B cell (primary cell): Measurements from ENCODE around the gene PPP1R15A. TPM values are rescaled to one million over a fixed set of nuclear protein-coding genes. Genes with fewer than 3 reads are reported as not detected.
"Not testable (repeated sequence)": the region's sequence is repeated elsewhere in the genome, so short reads cannot be mapped to it uniquely, and the experiment has no call there.

Source experiments
- ATAC-seq: fragments of 200-7000 bp; cut with Tn5 transposase; one replicate; pipeline ENCODE4 v1.10.0; 2021; ENCODE audit warnings: low read depth, mild to moderate bottlenecking, moderate number of reproducible peaks, moderate library complexity
- CTCF ChIA-PET: fragments of 350-600 bp; sonication (Branson Sonifier 250); formaldehyde crosslinking; loops from one replicate; lab custom pipeline; 2021; ENCODE audit warnings: antibody characterized with exemption, inconsistent platforms; lab: Charles Lee
- POLR2A ChIA-PET: fragments of 350-600 bp; sonication (Branson Sonifier 250); formaldehyde crosslinking; loops from one replicate; lab custom pipeline; 2021; ENCODE audit warnings: antibody characterized with exemption; lab: Charles Lee
- DNase-seq: peaks from one replicate; pipeline ENCODE4 v3.0.0; 2013
- H2AFZ ChIP-seq: 2 replicates; pipeline ENCODE4 v1.6.1; 2012; ENCODE audit warnings: mild to moderate bottlenecking, low read depth, low read length; ENCODE audit not compliant: insufficient read depth, poor library complexity, severe bottlenecking
- H3K27ac ChIP-seq, 2 donors: 1 replicate in 1 of 2; 2 replicates in 1 of 2; pipeline ENCODE4 v1.5.1; 2012 to 2013; ENCODE audit warnings: low read length in 2 of 2, mild to moderate bottlenecking in 2 of 2, moderate library complexity in 1 of 2
- H3K27me3 ChIP-seq, 4 experiments: fragments of 200-600 bp in 1 of 4; sonication (generic) in 1 of 4; replicated peaks in 1 of 4; 1 replicate in 2 of 4; 2 replicates in 2 of 4; pipeline versions ENCODE4 v1.6.1 to v1.7.0; 2013 to 2016; ENCODE audit warnings: low read length in 3 of 4, mild to moderate bottlenecking in 2 of 4, mixed read lengths in 1 of 4, moderate library complexity in 1 of 4; ENCODE audit not compliant: insufficient read depth in 4 of 4, control insufficient read depth in 3 of 4; ENCODE audit errors: control extremely low read depth in 1 of 4
- H3K36me3 ChIP-seq, 2 experiments: replicated peaks in 1 of 2; 1 replicate in 1 of 2; 2 replicates in 1 of 2; pipeline versions ENCODE4 v1.6.1 to v1.7.1; 2013; ENCODE audit warnings: low read length in 1 of 2; ENCODE audit not compliant: insufficient read depth in 2 of 2, control insufficient read depth in 1 of 2; ENCODE audit errors: control extremely low read depth in 1 of 2, extremely low read depth in 1 of 2
- H3K4me1 ChIP-seq, 2 donors: fragments of 200-600 bp in 1 of 2; sonication (generic) in 1 of 2; 1 replicate in 1 of 2; 2 replicates in 1 of 2; pipeline versions ENCODE4 v1.5.1 to v1.6.1; 2013 to 2017; ENCODE audit warnings: low read length in 2 of 2; ENCODE audit not compliant: control insufficient read depth in 2 of 2, insufficient read depth in 2 of 2
- H3K4me2 ChIP-seq: replicated peaks from 2 replicates; pipeline ENCODE3; 2012; ENCODE audit warnings: mild to moderate bottlenecking, low read depth, low read length; ENCODE audit not compliant: poor library complexity, severe bottlenecking
- H3K4me3 ChIP-seq, 5 experiments: fragments of 200-600 bp in 1 of 5; sonication (generic) in 1 of 5; 1 replicate in 3 of 5; 2 replicates in 2 of 5; pipeline versions ENCODE4 v1.5.1 to v1.7.0; 2011 to 2016; ENCODE audit warnings: low read length in 4 of 5, mild to moderate bottlenecking in 4 of 5, low read depth in 2 of 5, control low read depth in 1 of 5, moderate library complexity in 1 of 5; ENCODE audit not compliant: insufficient read depth in 1 of 5; ENCODE audit errors: control extremely low read depth in 1 of 5, extremely low read depth in 1 of 5
- H3K79me2 ChIP-seq: fragments of 200-600 bp; sonication (generic); one replicate; pipeline ENCODE4 v1.6.0; 2016; ENCODE audit warnings: low read length; ENCODE audit not compliant: control insufficient read depth, insufficient read depth
- H3K9ac ChIP-seq: fragments of 200-600 bp; sonication (generic); 2 replicates; pipeline ENCODE4 v1.6.1; 2017; ENCODE audit warnings: mild to moderate bottlenecking, low read length, moderate library complexity
- H3K9me3 ChIP-seq, 3 donors: one replicate each; pipeline versions ENCODE4 v1.6.1 to v1.7.1; 2013; ENCODE audit warnings: low read length in 2 of 3; ENCODE audit not compliant: control insufficient read depth in 2 of 3, insufficient read depth in 1 of 3; ENCODE audit errors: control extremely low read depth in 1 of 3
- H4K20me1 ChIP-seq: 2 replicates; pipeline ENCODE4 v1.6.0; 2012; ENCODE audit warnings: mild to moderate bottlenecking, low read length; ENCODE audit not compliant: insufficient read depth, control insufficient read depth, poor library complexity, severe bottlenecking
- H3K27ac Mint-ChIP-seq: one replicate; pipeline ENCODE4 v1.8.0; 2021; ENCODE audit warnings: mixed read lengths
- H3K27me3 Mint-ChIP-seq: one replicate; pipeline ENCODE4 v1.8.0; 2021; ENCODE audit warnings: mixed read lengths
- H3K4me1 Mint-ChIP-seq: one replicate; pipeline ENCODE4 v1.8.0; 2021; ENCODE audit warnings: mixed read lengths
- H3K4me3 Mint-ChIP-seq: one replicate; pipeline ENCODE4 v1.8.0; 2021; ENCODE audit warnings: mixed read lengths
- H3K9me3 Mint-ChIP-seq: one replicate; pipeline ENCODE4 v1.8.0; 2022; ENCODE audit warnings: mixed read lengths; ENCODE audit not compliant: insufficient read depth
- CTCF ChIP-seq: fragments of 200-600 bp; IDR thresholded peaks from one replicate; pipeline ENCODE4 v1.8.0; 2022; ENCODE audit warnings: antibody characterized with exemption, mild to moderate bottlenecking
- EZH2 ChIP-seq: IDR thresholded peaks from 2 replicates; pipeline ENCODE4 v1.6.1; 2012; ENCODE audit warnings: borderline replicate concordance, low read depth, mild to moderate bottlenecking, moderate library complexity, low read length; ENCODE audit not compliant: insufficient read depth, poor library complexity, severe bottlenecking
- WGBS: methylation state at CpG from one replicate; pipeline ENCODE4 v1.1.5; 2013; ENCODE audit warnings: missing lambda C conversion rate; ENCODE audit not compliant: insufficient coverage; 5-methylcytosine and 5-hydroxymethylcytosine counted together
- intact Hi-C: fragments of 100-400 bp; cut with micrococcal nuclease; formaldehyde crosslinking; loops from one replicate; pipeline ENCODE4 v1.10.0; 2022
- polyA plus RNA-seq: library from polyadenylated mRNA; depleted of rRNA; stranded (reverse); fragments of >200 nt; gene quantifications from 2 replicates; pipeline ENCODE4 v1.2.3, GENCODE V29; 2012
- total RNA-seq, 2 donors: library from RNA; stranded (reverse); fragments of 120-200 nt in 1 of 2; gene quantifications; 1 replicate in 1 of 2; 2 replicates in 1 of 2; pipeline versions ENCODE4 v1.2.3 to v1.2.4, GENCODE V29; 2013 to 2022

Gene PPP1R15A
- total and polyA plus RNA-seq, 2 donors (not counting 1 experiment from before 2014, with no cell fraction given), result 122 to 1,029 TPM

GRCh38 chr19:48896191-48896720 is 24.0 kb downstream of the PPP1R15A start:
- Histone ChIP-seq H3K4me2 (peak overlapping the region; percentile 67), H3K79me2 (peaks cover 16% of the 10 kb centered on the region), H2AFZ (peak overlapping the region; percentile 68), H3K36me3 (no peaks in the 10 kb centered on the region), H3K4me1 (peaks cover 15 to 28% of the 10 kb centered on the region in 2 donors), H3K27me3 (peaks cover 0 to 30% (median 10%) of the 10 kb centered on the region in 4 experiments), H3K9ac (peak overlapping the region; percentile 11), H4K20me1 (no peaks in the 10 kb centered on the region), H3K9me3 (peaks cover 0 to 7% (median 0%) of the 10 kb centered on the region in 3 donors), H3K27ac (no peak overlapping the region), H3K4me3 (peak overlapping the region in 3 of 5 experiments; percentile 11 to 46 (median 19))
- peak; percentile 44 for ATAC-seq
- no peaks in the 10 kb centered on the region for H3K9me3 Mint-ChIP-seq
- H3K27ac Mint-ChIP-seq, result peak overlapping the region; percentile 32
- TF ChIP-seq EZH2, result no peak
- TF ChIP-seq CTCF, result no peak
- WGBS, result 16% methylated on average over 22 of the region's 25 CpGs
- H3K4me1 Mint-ChIP-seq, result peaks cover 32% of the 10 kb centered on the region
- peaks cover 22% of the 10 kb centered on the region for H3K27me3 Mint-ChIP-seq
- intact Hi-C loops, result no loop called here
- H3K4me3 Mint-ChIP-seq, result peak overlapping the region; percentile 45
- DNase-seq, result peak; percentile 56
- ChIA-PET CTCF (interaction anchor here (1.0 kb wide), 1 partner anchor 54 kb away, joined by 5 read pairs; no protein-coding TSS in a partner anchor), POLR2A (interaction anchor here (0.6 to 1.7 kb wide), 6 partner anchors 15 to 254 kb away, joined by 3 to 8 read pairs (median 4); partner anchors contain the start of gene RUVBL2)

DNA sequence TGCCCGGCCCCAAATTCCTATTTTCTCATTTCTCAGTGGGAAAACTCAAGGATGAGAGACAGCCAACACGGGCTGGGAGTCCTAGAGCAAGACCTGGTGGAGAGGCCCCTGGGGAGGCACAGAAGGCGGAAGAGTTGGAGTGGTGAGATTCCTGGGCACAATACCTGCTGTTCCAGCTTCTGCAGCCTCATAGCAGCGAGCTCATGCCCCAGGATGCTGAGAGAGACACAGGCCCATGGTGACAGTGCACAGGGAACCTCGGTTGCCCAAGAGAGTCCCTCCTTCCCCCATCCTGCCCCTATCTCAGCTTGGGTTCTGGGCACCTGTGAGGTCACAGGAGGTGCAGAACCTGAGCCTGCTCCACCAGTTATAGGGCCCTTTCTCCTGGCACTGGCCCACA is 25.0 kb downstream of the PPP1R15A start:
- H3K9me3 ChIP-seq, result peaks cover 0 to 7% (median 0%) of the 10 kb centered on the region in 3 donors
- H3K4me1 Mint-ChIP-seq, result peaks cover 29% of the 10 kb centered on the region
- H3K9ac ChIP-seq, result no peak overlapping the region
- no peak overlapping the region for H3K4me3 Mint-ChIP-seq
- peaks cover 23% of the 10 kb centered on the region for H3K79me2 ChIP-seq
- no peak overlapping the region for H3K27ac ChIP-seq
- no peaks in the 10 kb centered on the region for H4K20me1 ChIP-seq
- CTCF ChIA-PET, result no interaction called here
- peaks cover 18 to 35% of the 10 kb centered on the region in 2 donors for H3K4me1 ChIP-seq
- TF ChIP-seq EZH2 (no peak), CTCF (no peak)
- H3K4me2 ChIP-seq, result no peak overlapping the region
- H3K27me3 ChIP-seq, result peaks cover 0 to 30% (median 10%) of the 10 kb centered on the region in 4 experiments
- no peak overlapping the region for H3K27ac Mint-ChIP-seq
- DNase-seq, result no peak
- H2AFZ ChIP-seq, result no peak overlapping the region
- no peak for ATAC-seq
- no peak overlapping the region for H3K4me3 ChIP-seq
- H3K27me3 Mint-ChIP-seq, result peaks cover 22% of the 10 kb centered on the region
- intact Hi-C loops, result no loop called here
- H3K36me3 ChIP-seq, result no peaks in the 10 kb centered on the region
- POLR2A ChIA-PET, result interaction anchor here (0.6 to 1.1 kb wide), 2 partner anchors 97 to 253 kb away, joined by 3 read pairs; partner anchors contain the start of gene RUVBL2
- WGBS, result 84% methylated on average over 4 of the region's 5 CpGs
- no peaks in the 10 kb centered on the region for H3K9me3 Mint-ChIP-seq

GRCh38 chr19:48899386-48899749 is 27.1 kb downstream of the PPP1R15A start:
- DNase-seq, H3K27ac Mint-ChIP-seq, ATAC-seq, H3K9me3 Mint-ChIP-seq, H4K20me1 ChIP-seq, H3K27ac ChIP-seq, H3K36me3 ChIP-seq, H3K9me3 ChIP-seq, intact Hi-C loops, H3K9ac ChIP-seq: not testable (repeated sequence)
- POLR2A ChIA-PET, result interaction anchor here (0.8 to 1.9 kb wide), 6 partner anchors 24 to 262 kb away, joined by 3 to 7 read pairs (median 4); partner anchors contain the start of genes BAX, DBP, FTL and PPP1R15A
- CTCF ChIA-PET, result interaction anchor here (1.0 to 2.9 kb wide), 6 partner anchors 18 to 111 kb away, joined by 3 to 12 read pairs (median 4); no protein-coding TSS in a partner anchor
- Histone ChIP-seq H3K27me3 (peaks cover 0 to 28% (median 8%) of the 10 kb centered on the region in 4 experiments), H3K4me2 (peak overlapping the region; percentile 92), H3K4me1 (peaks cover 18 to 35% of the 10 kb centered on the region in 2 donors), H3K4me3 (peak overlapping the region in 2 of 5 experiments; percentile 75 to 82), H2AFZ (peak overlapping the region; percentile 98), H3K79me2 (peaks cover 34% of the 10 kb centered on the region)
- peaks cover 34% of the 10 kb centered on the region for H3K4me1 Mint-ChIP-seq
- H3K27me3 Mint-ChIP-seq, result peaks cover 16% of the 10 kb centered on the region
- peak overlapping the region; percentile 76 for H3K4me3 Mint-ChIP-seq
- 96% methylated on average over 8 of the region's 11 CpGs for WGBS
